ENCODE results near the gene DUOX2. TPM values are rescaled to one million over a fixed set of nuclear protein-coding genes. Genes with fewer than 3 reads are reported as not detected.

DUOX2 gene
- total and polyA plus RNA-seq, 4 donors = 1.0 to 3.8 (median 2.1) TPM

- Histone ChIP-seq H3K4me1 (ENCODE audit: control insufficient read depth in 5 of 5, insufficient read depth in 5 of 5, low read length in 5 of 5) (no peaks in the 10 kb centered on the region), H3K9ac (ENCODE audit: insufficient read depth in 1 of 2, low read length in 2 of 2) (no peak overlapping the region), H3K36me3 (ENCODE audit: control insufficient read depth in 4 of 4, insufficient read depth in 4 of 4, low read length in 4 of 4) (no peaks in the 10 kb centered on the region), H3K4me3 (no peak overlapping the region), H3K9me3 (ENCODE audit: control insufficient read depth in 4 of 4, insufficient read depth in 3 of 4, low read length in 3 of 4) (peaks cover 0 to 3% (median 0%) of the 10 kb centered on the region in 4 donors), H3K27me3 (ENCODE audit: control insufficient read depth in 3 of 3, insufficient read depth in 3 of 3, low read length in 2 of 3) (peaks cover 0 to 6% (median 3%) of the 10 kb centered on the region in 3 donors), H3K27ac (ENCODE audit: low read depth in 1 of 2, low read length in 1 of 2) (no peak overlapping the region)
- TF ChIP-seq, protein P1, sequence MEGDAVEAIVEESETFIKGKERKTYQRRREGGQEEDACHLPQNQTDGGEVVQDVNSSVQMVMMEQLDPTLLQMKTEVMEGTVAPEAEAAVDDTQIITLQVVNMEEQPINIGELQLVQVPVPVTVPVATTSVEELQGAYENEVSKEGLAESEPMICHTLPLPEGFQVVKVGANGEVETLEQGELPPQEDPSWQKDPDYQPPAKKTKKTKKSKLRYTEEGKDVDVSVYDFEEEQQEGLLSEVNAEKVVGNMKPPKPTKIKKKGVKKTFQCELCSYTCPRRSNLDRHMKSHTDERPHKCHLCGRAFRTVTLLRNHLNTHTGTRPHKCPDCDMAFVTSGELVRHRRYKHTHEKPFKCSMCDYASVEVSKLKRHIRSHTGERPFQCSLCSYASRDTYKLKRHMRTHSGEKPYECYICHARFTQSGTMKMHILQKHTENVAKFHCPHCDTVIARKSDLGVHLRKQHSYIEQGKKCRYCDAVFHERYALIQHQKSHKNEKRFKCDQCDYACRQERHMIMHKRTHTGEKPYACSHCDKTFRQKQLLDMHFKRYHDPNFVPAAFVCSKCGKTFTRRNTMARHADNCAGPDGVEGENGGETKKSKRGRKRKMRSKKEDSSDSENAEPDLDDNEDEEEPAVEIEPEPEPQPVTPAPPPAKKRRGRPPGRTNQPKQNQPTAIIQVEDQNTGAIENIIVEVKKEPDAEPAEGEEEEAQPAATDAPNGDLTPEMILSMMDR (IDR thresholded peaks at IDR 0.05; ENCODE audit: control extremely low read depth, extremely low read depth) = no peak
- DNase-seq (no peak), ATAC-seq (ENCODE audit: insufficient read depth, low FRiP score) (no peak)
- WGBS, 2 donors = 90 to 91% methylated on average over 11 of the region's 11 CpGs
Measured at GRCh38 chr15:45093622-45094357, 20.2 kb downstream of the DUOX2 start.

DNA sequence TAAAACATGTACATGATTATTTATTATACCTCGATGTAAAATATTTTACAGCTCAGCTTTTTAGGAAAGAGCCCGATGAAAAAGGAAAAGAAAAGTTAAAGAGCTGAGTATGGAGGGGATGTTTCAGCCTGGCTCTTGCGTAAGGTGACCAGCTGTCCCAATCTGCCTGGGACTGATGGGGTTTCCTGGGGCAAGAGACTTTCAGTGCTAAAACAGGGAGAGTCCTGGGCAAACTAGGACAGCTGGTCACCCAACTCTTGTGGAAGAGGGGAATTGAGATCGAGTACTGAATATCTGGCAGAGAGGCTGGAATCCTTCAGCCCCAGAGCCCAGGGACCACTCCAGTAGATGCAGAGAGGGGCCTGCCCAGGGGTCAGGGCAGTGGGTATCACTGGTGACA lies 21.0 kb downstream of the DUOX2 start:
- no peak for DNase-seq
- TF ChIP-seq, protein P1 (IDR thresholded peaks at IDR 0.05; ENCODE audit: control extremely low read depth, extremely low read depth) = no peak
- Histone ChIP-seq H3K4me3 (no peak overlapping the region), H3K9ac (ENCODE audit: insufficient read depth in 1 of 2, low read length in 2 of 2) (no peak overlapping the region), H3K27me3 (ENCODE audit: control insufficient read depth in 3 of 3, insufficient read depth in 3 of 3, low read length in 2 of 3) (peaks cover 0 to 6% (median 3%) of the 10 kb centered on the region in 3 donors), H3K36me3 (ENCODE audit: control insufficient read depth in 4 of 4, insufficient read depth in 4 of 4, low read length in 4 of 4) (no peaks in the 10 kb centered on the region), H3K27ac (ENCODE audit: low read depth in 1 of 2, low read length in 1 of 2) (no peak overlapping the region), H3K4me1 (ENCODE audit: control insufficient read depth in 5 of 5, insufficient read depth in 5 of 5, low read length in 5 of 5) (no peaks in the 10 kb centered on the region), H3K9me3 (ENCODE audit: control insufficient read depth in 4 of 4, insufficient read depth in 3 of 4, low read length in 3 of 4) (peaks cover 0 to 3% (median 0%) of the 10 kb centered on the region in 4 donors)
- WGBS, 2 donors = 81 to 88% methylated on average over 4 of the region's 4 CpGs
- no peak for ATAC-seq (ENCODE audit: insufficient read depth, low FRiP score)

GRCh38 chr15:45091576-45091975 lies 22.4 kb downstream of the DUOX2 start:
- ATAC-seq (ENCODE audit: insufficient read depth, low FRiP score) (no peak), DNase-seq (no peak)
- WGBS, 2 donors = 90 to 91% methylated on average over 2 of the region's 2 CpGs
- no peak overlapping the region for H3K4me3 ChIP-seq
- no peaks in the 10 kb centered on the region for H3K36me3 ChIP-seq (ENCODE audit: control insufficient read depth in 4 of 4, insufficient read depth in 4 of 4, low read length in 4 of 4)
- no peak overlapping the region for H3K27ac ChIP-seq (ENCODE audit: low read depth in 1 of 2, low read length in 1 of 2)
- TF ChIP-seq, protein P1 (IDR thresholded peaks at IDR 0.05; ENCODE audit: control extremely low read depth, extremely low read depth) = no peak
- no peak overlapping the region for H3K9ac ChIP-seq (ENCODE audit: insufficient read depth in 1 of 2, low read length in 2 of 2)
- peaks cover 0 to 3% (median 0%) of the 10 kb centered on the region in 4 donors for H3K9me3 ChIP-seq (ENCODE audit: control insufficient read depth in 4 of 4, insufficient read depth in 3 of 4, low read length in 3 of 4)
- no peaks in the 10 kb centered on the region for H3K4me1 ChIP-seq (ENCODE audit: control insufficient read depth in 5 of 5, insufficient read depth in 5 of 5, low read length in 5 of 5)
- peaks cover 0 to 6% (median 6%) of the 10 kb centered on the region in 3 donors for H3K27me3 ChIP-seq (ENCODE audit: control insufficient read depth in 3 of 3, insufficient read depth in 3 of 3, low read length in 2 of 3)
